ENCODE results near the gene CD36.

- TF ChIP-seq CTCF (IDR thresholded peaks at IDR 0.05) (no peak), POLR2AphosphoS5 (IDR thresholded peaks at IDR 0.05) (no peak)
Measured at GRCh38 chr7:80624763-80625162, 13.7 kb upstream of the CD36 start.

Data from breast epithelium (tissue), 3 donors.